Stimulated activated CD8-positive, alpha-beta memory T cell treated with anti-CD3 and anti-CD28 coated beads, Interleukin-12 subunit alpha, Interleukin-12 subunit beta, amount 100 ng/mL, for 1 hour (primary cell): ENCODE results near the gene PSMB10.

Experiments
- DNase-seq: peaks from one replicate; pipeline ENCODE4 v3.0.0-alpha.2; 2020; ENCODE audit warnings: low read depth

Gene PSMB10

DNA sequence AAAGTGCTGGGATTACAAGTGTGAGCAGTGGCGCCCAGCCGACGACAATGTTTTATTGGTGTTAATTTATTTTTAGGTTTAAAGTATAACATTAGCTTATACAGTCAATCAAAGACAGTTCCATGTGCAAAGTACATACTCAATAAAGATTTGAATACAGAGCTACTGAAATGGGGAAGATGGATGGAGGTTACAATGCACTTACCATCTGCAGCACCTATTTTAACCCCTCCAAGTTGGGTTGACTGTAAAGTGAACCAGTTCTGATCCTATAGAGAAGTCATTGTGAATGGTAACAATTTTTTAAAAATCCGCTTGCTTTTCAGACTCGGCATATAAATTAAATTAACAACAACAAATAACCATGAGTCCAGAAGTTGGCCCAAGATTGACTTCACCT lies 44.3 kb downstream of the PSMB10 start:
- DNase-seq: no peak

DNA sequence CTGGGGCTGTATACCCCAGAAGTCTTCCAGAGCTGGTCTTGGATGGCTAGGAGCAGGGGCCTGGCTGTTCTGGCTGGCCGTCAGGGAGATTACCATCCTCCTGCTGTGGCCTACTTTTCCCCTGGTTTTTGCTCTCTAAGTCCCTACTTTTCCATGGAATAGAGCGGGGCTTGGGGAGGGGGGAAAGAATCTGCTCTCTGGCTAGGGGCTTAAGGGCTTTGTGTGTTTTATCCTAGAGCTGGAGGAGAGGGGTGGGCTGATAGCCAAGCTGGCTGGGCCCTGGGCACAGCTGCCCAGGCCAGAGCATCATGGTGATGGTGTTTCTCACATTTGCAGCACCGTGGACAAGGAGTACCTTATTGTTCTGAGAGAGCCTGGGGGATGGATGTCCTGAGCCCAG lies 48.3 kb downstream of the PSMB10 start:
- no peak for DNase-seq

DNA sequence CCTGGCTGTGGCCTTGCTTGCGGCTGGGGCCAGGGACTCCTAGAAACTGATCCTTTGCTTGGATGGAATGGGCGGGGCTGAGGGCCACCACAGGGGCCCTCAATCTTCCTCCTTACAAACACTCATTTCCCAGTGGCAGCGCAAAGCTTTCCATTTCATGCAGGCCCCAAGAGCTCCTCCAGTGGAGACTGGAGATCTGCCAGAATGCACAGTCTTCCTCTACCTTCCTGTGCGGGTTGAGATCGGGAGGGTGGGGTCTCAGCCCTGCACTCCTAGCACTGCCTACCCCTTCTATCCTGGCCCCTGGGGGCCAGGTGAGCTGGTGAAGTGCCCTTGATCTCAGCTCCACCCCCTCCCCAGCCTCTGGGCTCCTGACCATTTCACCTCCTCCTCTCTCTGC lies 50.3 kb downstream of the PSMB10 start:
- DNase-seq: no peak

DNA sequence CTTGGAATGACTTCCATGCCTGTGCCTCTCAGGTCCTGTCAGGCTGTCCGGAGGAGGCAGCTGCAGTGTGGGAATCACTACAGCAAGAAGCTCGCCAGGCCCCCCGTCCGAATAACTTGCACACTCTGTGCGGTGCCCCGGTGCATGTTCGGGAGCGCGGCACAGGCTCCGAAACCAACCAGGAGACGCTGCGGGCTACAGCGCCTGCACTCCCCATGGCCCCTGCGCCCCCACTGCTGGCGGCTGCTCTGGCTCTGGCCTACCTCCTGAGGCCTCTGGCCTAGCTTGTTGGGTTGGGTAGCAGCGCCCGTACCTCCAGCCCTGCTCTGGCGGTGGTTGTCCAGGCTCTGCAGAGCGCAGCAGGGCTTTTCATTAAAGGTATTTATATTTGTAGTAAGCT lies 50.7 kb downstream of the PSMB10 start:
- DNase-seq: no peak

DNA sequence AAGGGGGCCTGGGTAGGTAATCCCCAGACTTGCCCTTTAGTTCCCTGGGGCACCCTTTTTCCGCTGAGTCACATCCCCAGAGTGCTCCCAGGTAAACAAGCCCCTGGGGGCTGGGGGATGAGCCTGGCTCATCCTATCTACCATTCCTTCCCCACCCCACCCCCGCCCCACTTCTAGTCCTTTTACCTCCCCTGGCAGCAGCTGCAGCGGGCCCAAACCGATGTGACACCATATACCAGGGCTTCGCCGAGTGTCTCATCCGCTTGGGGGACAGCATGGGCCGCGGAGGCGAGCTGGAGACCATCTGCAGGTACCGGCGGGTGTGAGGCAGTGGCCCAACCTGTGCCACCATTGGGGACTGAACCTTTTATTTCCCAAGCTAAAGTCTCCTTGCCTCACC lies 51.1 kb downstream of the PSMB10 start:
- no peak for DNase-seq

DNA sequence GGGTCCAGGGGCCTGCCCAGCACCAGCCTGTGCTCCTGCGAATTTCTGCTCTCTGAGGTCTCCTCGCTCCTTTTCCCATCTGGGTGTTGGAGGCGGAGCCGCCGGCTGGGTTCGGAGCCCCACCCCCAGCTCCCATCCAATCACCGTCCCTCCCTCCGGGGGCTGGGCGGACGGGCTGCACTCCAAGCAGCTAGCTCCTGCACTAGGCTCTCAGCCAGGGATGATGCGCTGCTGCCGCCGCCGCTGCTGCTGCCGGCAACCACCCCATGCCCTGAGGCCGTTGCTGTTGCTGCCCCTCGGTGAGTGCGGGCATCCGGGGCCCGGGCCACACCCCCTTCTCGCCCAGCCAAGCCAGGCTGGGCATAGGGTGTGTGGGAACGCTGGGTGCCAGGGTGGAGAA lies 52.0 kb downstream of the PSMB10 start, which contains the start of gene NRN1L:
Gene NRN1L, plus strand, starts transcription at position 202 of the 400 bp plus-strand sequence. Its CDS starts 19 bp downstream, at position 221.
- no peak for DNase-seq
